Skeletal muscle satellite cell (primary cell): ENCODE data around the gene ZNF91.
"Not testable (repeated sequence)": the region's sequence is repeated elsewhere in the genome, so short reads cannot be mapped to it uniquely, and the experiment has no call there.

Experiments
- H3K27me3 ChIP-seq: 2 replicates; pipeline ENCODE4 v1.7.0; 2013; ENCODE audit warnings: low read length; ENCODE audit not compliant: control insufficient read depth, insufficient read depth
- H3K36me3 ChIP-seq: 2 replicates; pipeline ENCODE4 v1.7.0; 2013; ENCODE audit warnings: mild to moderate bottlenecking, control low read depth, low read length; ENCODE audit not compliant: insufficient read depth
- H3K4me1 ChIP-seq: 2 replicates; pipeline ENCODE4 v1.7.0; 2013; ENCODE audit warnings: low read length; ENCODE audit not compliant: control insufficient read depth, insufficient read depth
- H3K4me2 ChIP-seq: 2 replicates; pipeline ENCODE4 v1.7.0; 2013; ENCODE audit warnings: mild to moderate bottlenecking, low read length
- H3K4me3 ChIP-seq: 2 replicates; pipeline ENCODE4 v1.7.0; 2013; ENCODE audit warnings: low read length
- H3K9ac ChIP-seq: 2 replicates; pipeline ENCODE4 v1.7.0; 2013; ENCODE audit warnings: mild to moderate bottlenecking, low read depth, low read length, moderate library complexity
- H3K9me3 ChIP-seq: replicated peaks from 2 replicates; pipeline ENCODE4 v1.7.0; 2013; ENCODE audit warnings: mild to moderate bottlenecking, control low read depth, low read length

The ZNF91 gene

DNA sequence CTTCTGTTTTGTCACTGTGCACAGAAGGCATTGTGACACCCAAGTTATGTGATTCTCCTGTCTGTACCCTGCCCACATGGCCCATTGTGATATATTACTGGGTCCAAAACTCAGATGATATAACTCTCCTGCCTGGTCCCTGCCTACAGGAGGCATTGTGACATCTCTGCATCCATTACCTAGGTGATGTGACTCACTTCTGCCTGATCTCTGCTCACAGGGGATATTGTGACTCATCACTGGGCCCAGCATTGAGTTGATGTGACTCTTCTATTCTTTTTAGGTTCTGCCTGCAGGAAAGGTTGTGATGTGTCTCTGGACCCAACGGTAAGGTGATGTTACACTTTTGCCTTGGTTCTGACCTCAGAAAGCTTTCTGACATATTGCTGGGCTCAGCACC lies 77.1 kb downstream of the ZNF91 start:
- no peaks in the 10 kb centered on the region for H3K9me3 ChIP-seq
- no peaks in the 10 kb centered on the region for H3K27me3 ChIP-seq
- no peak overlapping the region for H3K9ac ChIP-seq
- H3K4me2 ChIP-seq, result no peak overlapping the region
- H3K36me3 ChIP-seq, result no peaks in the 10 kb centered on the region
- H3K4me1 ChIP-seq, result no peaks in the 10 kb centered on the region
- H3K4me3 ChIP-seq, result no peak overlapping the region

DNA sequence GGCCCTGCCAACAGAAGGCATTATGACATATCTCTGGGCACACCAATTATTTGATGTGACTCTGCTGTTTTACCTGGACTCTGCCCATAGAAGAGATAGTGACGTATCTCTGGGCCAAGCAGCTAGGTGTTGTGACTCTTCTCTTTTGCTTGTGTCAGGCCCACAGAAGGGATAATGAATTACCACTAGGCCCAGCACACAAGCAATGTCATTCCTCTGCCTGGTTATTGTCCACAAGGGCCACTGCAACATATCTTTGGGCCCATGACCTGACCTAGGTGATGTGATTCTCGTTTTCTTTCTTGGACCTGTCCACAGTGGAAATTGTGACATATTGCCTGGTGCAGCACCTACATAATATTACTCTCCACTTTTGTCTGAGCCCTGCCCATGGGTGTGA lies 80.0 kb downstream of the ZNF91 start:
- no peak overlapping the region for H3K9ac ChIP-seq
- H3K4me3 ChIP-seq, result no peak overlapping the region
- no peaks in the 10 kb centered on the region for H3K36me3 ChIP-seq
- H3K27me3 ChIP-seq, result no peaks in the 10 kb centered on the region
- H3K4me1 ChIP-seq, result no peaks in the 10 kb centered on the region
- H3K4me2 ChIP-seq, result no peak overlapping the region
- no peaks in the 10 kb centered on the region for H3K9me3 ChIP-seq

DNA sequence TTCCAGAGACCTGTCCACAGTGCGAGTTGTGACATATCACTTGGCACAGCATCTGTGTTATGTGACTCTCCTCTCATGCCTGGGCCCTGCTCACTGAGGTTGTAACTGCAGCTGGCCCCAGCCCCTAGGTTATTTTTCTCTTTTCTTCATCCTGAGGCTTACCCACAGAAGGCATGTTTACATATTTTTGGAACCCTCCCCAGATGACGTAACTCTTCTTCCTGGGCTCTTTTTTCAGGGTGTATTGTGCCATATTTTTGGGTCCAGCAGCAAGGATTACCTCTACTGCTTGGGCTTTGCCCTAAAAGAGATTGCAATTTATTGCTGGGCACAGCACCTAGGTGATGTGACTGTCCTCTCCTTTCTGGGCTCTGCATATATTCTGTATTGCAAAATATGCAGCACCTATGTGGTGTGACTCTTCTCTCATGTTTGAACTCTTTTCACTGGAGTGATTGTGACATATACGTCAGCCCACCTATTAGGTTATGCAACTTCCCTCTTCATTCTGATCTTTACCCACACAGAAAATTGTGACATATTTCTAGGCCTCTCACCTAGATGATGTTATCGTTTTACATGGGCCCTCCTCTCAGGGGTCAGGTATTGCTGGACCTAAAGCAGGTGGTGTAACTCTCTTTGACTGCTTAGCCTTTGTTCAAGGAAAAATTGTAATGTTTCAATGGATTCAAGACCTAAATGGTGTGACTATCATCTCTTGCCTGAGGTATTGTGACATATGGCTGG lies 80.6 kb downstream of the ZNF91 start:
- H3K9me3 ChIP-seq, result no peaks in the 10 kb centered on the region
- no peaks in the 10 kb centered on the region for H3K4me1 ChIP-seq
- H3K9ac ChIP-seq, result no peak overlapping the region
- H3K36me3 ChIP-seq, result no peaks in the 10 kb centered on the region
- H3K27me3 ChIP-seq, result no peaks in the 10 kb centered on the region
- H3K4me2 ChIP-seq, result no peak overlapping the region
- H3K4me3 ChIP-seq, result no peak overlapping the region

DNA sequence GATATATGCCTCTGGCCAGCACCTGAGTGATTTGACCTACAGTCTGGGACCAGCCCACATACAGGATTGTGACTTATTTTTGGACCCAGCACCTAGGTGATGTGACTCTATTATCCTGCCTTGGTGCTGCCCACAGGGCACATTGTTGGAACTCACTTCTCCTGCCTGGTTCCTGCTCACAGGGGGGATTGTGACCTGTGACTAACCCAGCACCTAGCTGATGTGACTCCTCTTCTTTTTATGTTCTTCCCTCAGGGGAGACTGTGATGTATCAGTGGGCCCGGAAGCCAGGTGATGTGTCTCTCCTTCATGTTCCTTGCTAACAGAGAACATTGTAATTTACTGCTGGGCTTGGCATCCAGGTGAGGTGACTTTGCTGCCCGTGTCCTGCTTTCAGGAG lies 82.1 kb downstream of the ZNF91 start:
- Histone ChIP-seq H3K4me1 (no peaks in the 10 kb centered on the region), H3K9me3 (peaks cover 3% of the 10 kb centered on the region), H3K27me3 (no peaks in the 10 kb centered on the region), H3K36me3 (no peaks in the 10 kb centered on the region), H3K4me2 (no peak overlapping the region), H3K9ac (no peak overlapping the region), H3K4me3 (no peak overlapping the region)

DNA sequence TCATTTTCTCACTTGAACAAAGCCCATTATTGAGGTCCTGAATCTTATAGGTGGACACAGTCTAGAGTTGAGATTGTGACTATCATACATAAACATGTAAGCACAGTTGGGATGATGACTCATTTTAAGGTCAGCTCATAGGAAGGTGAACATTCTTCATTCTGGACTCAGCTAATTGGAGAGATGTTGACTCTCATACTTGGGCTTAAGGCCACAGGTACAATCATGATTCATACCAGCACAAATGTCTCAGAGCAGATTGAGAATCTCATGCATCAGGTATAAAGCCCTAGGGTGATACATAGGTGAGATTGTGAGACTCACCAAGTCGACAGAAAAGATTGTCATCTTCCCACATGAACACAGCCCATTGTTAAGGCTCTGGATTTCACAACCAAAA lies 82.8 kb downstream of the ZNF91 start:
- H3K36me3 ChIP-seq, result no peaks in the 10 kb centered on the region
- no peak overlapping the region for H3K4me2 ChIP-seq
- H3K9ac ChIP-seq, result no peak overlapping the region
- no peaks in the 10 kb centered on the region for H3K27me3 ChIP-seq
- H3K4me1 ChIP-seq, result no peaks in the 10 kb centered on the region
- no peak overlapping the region for H3K4me3 ChIP-seq
- peaks cover 3% of the 10 kb centered on the region for H3K9me3 ChIP-seq

DNA sequence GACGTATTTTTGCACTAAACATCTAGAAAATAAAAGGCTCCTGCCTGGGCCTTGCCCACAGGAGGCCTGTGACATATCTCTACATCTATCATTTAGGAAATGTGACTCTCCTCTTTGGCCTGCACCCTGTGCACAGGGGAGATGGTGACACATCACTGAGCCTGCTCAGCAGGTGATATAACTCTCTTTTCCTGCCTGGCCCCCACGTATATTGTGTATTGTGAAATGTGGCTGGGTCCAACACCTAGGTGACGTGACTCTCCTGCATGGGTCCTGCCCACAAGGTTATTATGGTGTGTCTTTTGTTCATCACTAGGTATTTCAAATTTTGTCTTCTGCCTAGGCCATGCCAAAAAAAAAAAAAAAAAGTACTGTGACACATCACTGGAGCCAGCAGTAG lies 83.7 kb downstream of the ZNF91 start:
- Histone ChIP-seq H3K9me3 (peaks cover 8% of the 10 kb centered on the region), H3K27me3 (no peaks in the 10 kb centered on the region), H3K4me2 (no peak overlapping the region), H3K4me1 (no peaks in the 10 kb centered on the region), H3K36me3 (no peaks in the 10 kb centered on the region), H3K9ac (no peak overlapping the region), H3K4me3 (no peak overlapping the region)

DNA sequence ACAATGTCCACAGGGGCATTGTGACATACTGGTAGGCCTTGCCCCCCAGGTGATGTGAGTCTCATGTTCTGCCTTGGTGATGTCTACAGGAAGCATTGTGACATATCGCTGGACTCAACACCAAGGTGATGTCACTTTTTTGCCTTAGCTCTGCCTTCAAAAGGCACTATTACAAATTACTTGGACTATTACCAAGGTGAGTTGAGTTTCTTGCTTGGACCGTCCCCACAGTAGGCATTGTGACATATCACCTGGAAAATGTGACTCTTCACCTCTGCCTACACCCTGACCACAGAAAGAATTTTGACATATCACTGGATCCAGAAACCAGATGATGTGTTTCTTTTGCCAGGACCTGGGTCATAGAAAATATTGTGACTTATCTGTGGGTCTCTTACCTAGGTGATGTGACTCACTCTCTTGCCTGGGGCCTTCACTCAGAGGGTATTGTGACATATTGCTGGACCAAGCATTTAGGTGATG lies 84.5 kb downstream of the ZNF91 start:
- H3K4me3 ChIP-seq, result no peak overlapping the region
- no peak overlapping the region for H3K4me2 ChIP-seq
- no peaks in the 10 kb centered on the region for H3K4me1 ChIP-seq
- peaks cover 8% of the 10 kb centered on the region for H3K9me3 ChIP-seq
- H3K9ac ChIP-seq, result no peak overlapping the region
- no peaks in the 10 kb centered on the region for H3K27me3 ChIP-seq
- H3K36me3 ChIP-seq, result no peaks in the 10 kb centered on the region

DNA sequence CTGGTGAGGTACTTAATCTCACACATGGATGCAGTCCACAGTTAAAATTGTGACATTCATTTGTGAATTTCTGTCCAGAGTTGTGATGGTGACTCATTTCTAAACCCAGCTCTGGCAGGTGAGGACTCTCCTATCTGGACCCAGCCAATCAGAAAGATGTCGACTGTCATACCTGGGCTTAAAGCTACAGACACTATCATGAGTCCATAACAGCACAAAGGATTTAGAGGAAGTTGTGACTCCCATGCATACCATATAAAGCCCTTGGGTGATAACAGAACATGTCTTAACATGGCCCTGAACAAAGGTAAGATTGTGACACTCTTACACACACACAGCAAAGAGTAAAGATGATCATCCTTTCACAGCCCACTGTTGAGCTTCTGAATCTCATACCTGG lies 85.3 kb downstream of the ZNF91 start:
- no peak overlapping the region for H3K9ac ChIP-seq
- H3K4me1 ChIP-seq, result no peaks in the 10 kb centered on the region
- no peak overlapping the region for H3K4me2 ChIP-seq
- no peak overlapping the region for H3K4me3 ChIP-seq
- H3K36me3 ChIP-seq, result no peaks in the 10 kb centered on the region
- H3K27me3 ChIP-seq, result no peaks in the 10 kb centered on the region
- H3K9me3 ChIP-seq, result peaks cover 8% of the 10 kb centered on the region

DNA sequence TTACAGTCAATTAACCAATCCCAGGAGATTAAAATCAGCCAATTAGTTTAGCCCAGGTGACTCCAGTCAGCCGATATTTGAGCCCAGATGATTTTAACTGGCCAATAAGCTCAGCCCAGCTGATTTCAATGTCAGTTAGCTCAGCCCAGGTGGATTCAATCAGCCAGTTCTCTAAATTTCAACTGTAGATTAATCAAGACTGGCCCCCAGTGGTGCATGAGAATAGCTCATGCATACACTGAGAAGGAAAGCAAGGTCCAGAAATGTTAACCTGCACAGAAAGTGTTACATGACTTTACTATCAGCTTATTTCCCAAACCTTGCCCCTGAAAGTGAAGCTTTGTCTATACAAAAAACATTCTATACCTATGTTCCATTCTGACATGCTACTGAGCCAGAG lies 89.7 kb downstream of the ZNF91 start:
- peaks cover 8% of the 10 kb centered on the region for H3K9me3 ChIP-seq
- H3K4me1 ChIP-seq, result no peaks in the 10 kb centered on the region
- H3K4me3 ChIP-seq, result no peak overlapping the region
- H3K36me3 ChIP-seq, result no peaks in the 10 kb centered on the region
- no peak overlapping the region for H3K9ac ChIP-seq
- H3K27me3 ChIP-seq, result no peaks in the 10 kb centered on the region
- no peak overlapping the region for H3K4me2 ChIP-seq

DNA sequence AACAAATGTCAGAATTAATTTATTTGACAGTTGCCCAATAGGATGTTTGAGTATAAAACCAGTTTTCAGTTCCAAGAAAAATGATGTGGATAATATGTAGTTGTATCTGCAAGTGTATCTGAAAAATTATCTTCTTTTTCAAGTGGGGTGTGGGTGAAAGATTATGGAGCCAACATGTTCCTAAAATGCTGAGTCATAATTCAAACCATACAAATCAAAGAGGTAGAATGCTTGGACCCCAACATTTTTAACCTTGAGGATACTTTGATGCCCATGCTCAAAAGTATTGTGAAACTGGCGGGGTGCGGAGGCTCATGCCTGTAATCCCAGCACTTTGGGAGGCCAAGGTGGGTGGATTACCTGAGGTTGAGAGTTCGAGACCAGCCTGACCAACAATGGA lies 91.0 kb downstream of the ZNF91 start:
- Histone ChIP-seq H3K9me3 (peaks cover 7% of the 10 kb centered on the region), H3K4me3 (no peak overlapping the region), H3K4me1 (no peaks in the 10 kb centered on the region), H3K4me2 (no peak overlapping the region), H3K36me3 (no peaks in the 10 kb centered on the region), H3K9ac (no peak overlapping the region), H3K27me3 (no peaks in the 10 kb centered on the region)

DNA sequence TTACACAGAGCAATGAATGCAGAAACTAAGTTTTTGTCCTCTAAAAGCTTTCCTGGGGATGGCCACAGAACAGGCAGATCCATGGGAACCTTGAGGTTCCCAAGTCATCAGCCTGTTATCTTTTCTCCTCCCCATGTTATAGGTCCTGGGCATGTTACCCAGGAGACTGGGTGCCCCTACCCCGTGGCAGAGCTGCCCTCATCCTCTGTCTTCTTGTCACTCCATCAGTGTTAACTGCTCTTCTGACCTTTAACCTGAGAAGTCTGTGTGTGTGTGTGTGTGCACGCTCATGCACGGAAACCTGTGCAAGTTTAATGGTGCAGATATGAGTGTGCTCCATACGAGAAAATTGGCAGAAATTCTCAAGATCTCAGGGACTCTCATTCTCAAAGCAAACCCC lies 101.1 kb downstream of the ZNF91 start:
- H3K27me3 ChIP-seq, result no peaks in the 10 kb centered on the region

DNA sequence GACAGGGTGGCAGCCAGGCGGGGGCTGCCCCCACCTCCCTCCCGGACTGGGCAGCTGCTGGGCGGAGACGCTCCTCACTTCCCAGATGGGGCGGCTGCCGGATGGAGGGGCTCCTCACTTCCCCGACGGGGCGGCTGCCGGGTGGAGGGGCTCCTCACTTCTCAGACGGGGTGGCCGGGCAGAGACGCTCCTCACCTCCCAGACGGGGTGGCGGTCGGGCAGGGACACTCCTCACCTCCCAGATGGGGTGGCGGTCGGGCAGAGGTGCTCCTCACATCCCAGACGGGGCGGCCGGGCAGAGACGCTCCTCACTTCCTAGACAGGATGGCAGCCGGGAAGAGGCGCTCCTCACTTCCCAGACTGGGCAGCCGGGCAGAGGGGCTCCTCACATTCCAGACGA lies 105.3 kb downstream of the ZNF91 start:
- not testable (repeated sequence) for H3K9me3 ChIP-seq, H3K4me2 ChIP-seq, H3K4me1 ChIP-seq, H3K9ac ChIP-seq, H3K36me3 ChIP-seq, H3K27me3 ChIP-seq, H3K4me3 ChIP-seq

More for the DNA sequence above, 101.1 kb downstream of the ZNF91 start:
- H3K4me1 ChIP-seq, result no peaks in the 10 kb centered on the region
- no peak overlapping the region for H3K4me2 ChIP-seq
- no peaks in the 10 kb centered on the region for H3K9me3 ChIP-seq
- H3K9ac ChIP-seq, result no peak overlapping the region
- H3K4me3 ChIP-seq, result no peak overlapping the region
- no peaks in the 10 kb centered on the region for H3K36me3 ChIP-seq
